Uterus (tissue), 4 donors: ENCODE results near the gene TMEM151A. TPM values are rescaled to one million over a fixed set of nuclear protein-coding genes. Genes with fewer than 3 reads are reported as not detected.
A peak's percentile ranks its signal among the peaks of the same experiment; 100 is the strongest.

Source experiments
- DNase-seq, 2 donors: peaks; one replicate each; pipeline ENCODE4 v3.0.0-alpha.2; 2019 to 2020
- H3K27ac ChIP-seq, 2 donors: fragments of 200-600 bp; sonication (generic); 1 replicate in 1 of 2; 2 replicates in 1 of 2; pipeline ENCODE4 v1.5.1; 2016 to 2018
- H3K27me3 ChIP-seq, 2 donors: fragments of 200-600 bp; sonication (generic); one replicate each; pipeline ENCODE4 v1.5.1; 2018 to 2019; ENCODE audit warnings: control low read depth in 1 of 2
- H3K36me3 ChIP-seq, 2 donors: fragments of 200-600 bp; sonication (generic); one replicate each; pipeline ENCODE4 v1.5.1; 2019; ENCODE audit warnings: control low read depth in 1 of 2
- H3K4me1 ChIP-seq, 2 donors: fragments of 200-600 bp; sonication (generic); one replicate each; pipeline ENCODE4 v1.5.1; 2018 to 2019; ENCODE audit warnings: control low read depth in 1 of 2
- H3K4me3 ChIP-seq, 2 donors: fragments of 200-600 bp; sonication (generic); 1 replicate in 1 of 2; 2 replicates in 1 of 2; pipeline ENCODE4 v1.5.1; 2018 to 2019; ENCODE audit warnings: mild to moderate bottlenecking in 1 of 2
- H3K9me3 ChIP-seq, 2 donors: fragments of 200-600 bp; sonication (generic); one replicate each; pipeline ENCODE4 v1.5.1; 2019; ENCODE audit warnings: control low read depth in 1 of 2
- POLR2A ChIP-seq, 2 donors: fragments of 450-650 bp; IDR thresholded peaks; one replicate each; pipeline ENCODE4 v1.6.1; 2016; ENCODE audit warnings: antibody characterized with exemption in 2 of 2, mild to moderate bottlenecking in 1 of 2, moderate library complexity in 1 of 2
- intact Hi-C: fragments of 100-400 bp; cut with DNase I; formaldehyde crosslinking; loops from one replicate; pipeline ENCODE4 v1.15.1; 2023; ENCODE audit warnings: low total_unique reads
- total RNA-seq, 4 donors: library from RNA; depleted of rRNA in 3 of 4; stranded (reverse); fragments of >200 nt in 3 of 4; gene quantifications; one replicate each; pipeline versions ENCODE4 v1.1.0 to v1.2.4, GENCODE V29; 2014 to 2023
- TF ChIP-seq, protein P1 (sequence below), 4 experiments: fragments of 200-600 bp in 2 of 4; fragments of 450-650 bp in 2 of 4; sonication (generic) in 2 of 4; IDR thresholded peaks; one replicate each; pipeline ENCODE4 v1.5.1; 2016 to 2019; ENCODE audit warnings: antibody characterized with exemption in 4 of 4, mild to moderate bottlenecking in 2 of 4, moderate library complexity in 1 of 4
- donor health status: DM: yes; HTN: yes; CAD: no.

TMEM151A gene
- total RNA-seq, 4 donors from 2014 or later = 0.27 TPM; not detected in 3

DNA sequence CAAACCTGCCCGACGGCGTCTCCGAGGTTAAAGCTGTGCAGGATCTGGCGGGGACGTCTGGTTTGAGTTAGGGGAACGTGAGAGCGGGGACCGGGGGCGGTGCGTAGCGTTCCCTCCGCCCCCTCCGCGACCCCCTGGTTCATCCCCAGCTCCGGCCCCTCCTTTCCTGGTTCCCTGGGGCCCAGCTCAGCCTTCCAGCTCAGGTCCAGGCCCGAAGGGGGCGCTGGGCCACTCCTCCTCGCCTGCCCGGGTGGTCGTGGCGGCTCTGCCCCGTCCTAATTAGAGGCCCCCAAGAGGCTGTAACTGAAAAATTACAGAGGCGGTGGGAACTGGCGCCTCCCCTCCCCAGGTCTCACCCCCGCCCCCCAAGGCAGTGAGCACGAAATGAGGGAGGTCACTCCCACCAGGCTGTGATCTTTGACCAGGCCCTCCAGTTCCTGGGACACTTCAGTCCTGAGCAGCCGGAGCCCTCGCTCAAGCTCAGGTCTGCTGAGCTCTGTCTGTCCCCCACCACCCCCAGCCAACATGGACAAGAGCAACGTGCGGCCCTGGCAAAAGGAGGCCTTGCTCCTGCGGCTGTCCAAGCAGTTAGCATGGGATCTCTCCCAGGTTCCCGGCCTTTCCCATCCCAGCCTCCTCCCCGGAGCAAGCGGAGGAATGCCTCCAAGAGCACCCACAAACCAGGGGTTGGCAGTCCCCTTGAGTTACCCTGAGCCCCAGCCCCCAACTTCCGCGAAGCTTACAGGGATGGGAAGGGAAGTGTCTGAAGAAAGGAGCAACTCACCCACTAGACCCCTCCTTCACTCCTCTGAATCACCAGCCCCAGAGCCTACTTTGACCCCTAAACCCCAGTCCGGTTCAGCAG lies 21.9 kb downstream of the TMEM151A start:
- no peaks in the 10 kb centered on the region for H3K36me3 ChIP-seq
- peaks cover 0 to 16% of the 10 kb centered on the region in 2 donors for H3K4me1 ChIP-seq
- TF ChIP-seq POLR2A (IDR thresholded peaks at IDR 0.05) = no peak
- TF ChIP-seq, protein P1, sequence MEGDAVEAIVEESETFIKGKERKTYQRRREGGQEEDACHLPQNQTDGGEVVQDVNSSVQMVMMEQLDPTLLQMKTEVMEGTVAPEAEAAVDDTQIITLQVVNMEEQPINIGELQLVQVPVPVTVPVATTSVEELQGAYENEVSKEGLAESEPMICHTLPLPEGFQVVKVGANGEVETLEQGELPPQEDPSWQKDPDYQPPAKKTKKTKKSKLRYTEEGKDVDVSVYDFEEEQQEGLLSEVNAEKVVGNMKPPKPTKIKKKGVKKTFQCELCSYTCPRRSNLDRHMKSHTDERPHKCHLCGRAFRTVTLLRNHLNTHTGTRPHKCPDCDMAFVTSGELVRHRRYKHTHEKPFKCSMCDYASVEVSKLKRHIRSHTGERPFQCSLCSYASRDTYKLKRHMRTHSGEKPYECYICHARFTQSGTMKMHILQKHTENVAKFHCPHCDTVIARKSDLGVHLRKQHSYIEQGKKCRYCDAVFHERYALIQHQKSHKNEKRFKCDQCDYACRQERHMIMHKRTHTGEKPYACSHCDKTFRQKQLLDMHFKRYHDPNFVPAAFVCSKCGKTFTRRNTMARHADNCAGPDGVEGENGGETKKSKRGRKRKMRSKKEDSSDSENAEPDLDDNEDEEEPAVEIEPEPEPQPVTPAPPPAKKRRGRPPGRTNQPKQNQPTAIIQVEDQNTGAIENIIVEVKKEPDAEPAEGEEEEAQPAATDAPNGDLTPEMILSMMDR (IDR thresholded peaks at IDR 0.05) = peak in 1 of 4 experiments; percentile 13
- no peaks in the 10 kb centered on the region for H3K27me3 ChIP-seq
- intact Hi-C loops = no loop called here
- no peaks in the 10 kb centered on the region for H3K9me3 ChIP-seq
- peak; percentile 42 to 74 for DNase-seq
- peak overlapping the region; percentile 86 to 93 for H3K27ac ChIP-seq
- peak overlapping the region; percentile 43 to 45 for H3K4me3 ChIP-seq

DNA sequence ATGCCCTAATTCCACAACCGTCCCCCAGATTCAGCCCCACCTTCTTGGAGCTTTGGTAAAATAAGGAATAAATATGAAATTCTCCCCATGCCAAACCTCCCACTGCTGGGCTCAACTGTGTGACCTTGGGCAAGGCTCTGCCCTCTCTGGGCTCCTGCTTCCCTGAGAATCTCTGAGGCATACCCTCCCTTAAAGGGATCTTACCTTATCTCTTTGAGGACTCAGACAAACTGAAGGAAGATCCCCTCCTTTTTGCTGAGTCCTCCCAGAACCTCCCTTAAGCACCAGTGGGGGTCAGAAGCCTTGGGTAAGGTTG lies 22.4 kb downstream of the TMEM151A start:
- H3K9me3 ChIP-seq = no peaks in the 10 kb centered on the region
- H3K27me3 ChIP-seq = no peaks in the 10 kb centered on the region
- H3K27ac ChIP-seq = peak overlapping the region; percentile 86 to 93
- H3K36me3 ChIP-seq = no peaks in the 10 kb centered on the region
- DNase-seq = no peak
- peak overlapping the region; percentile 43 to 45 for H3K4me3 ChIP-seq
- peaks cover 0 to 16% of the 10 kb centered on the region in 2 donors for H3K4me1 ChIP-seq
- intact Hi-C loops = no loop called here
- TF ChIP-seq POLR2A (IDR thresholded peaks at IDR 0.05) = no peak
- TF ChIP-seq, protein P1 (IDR thresholded peaks at IDR 0.05) = no peak

DNA sequence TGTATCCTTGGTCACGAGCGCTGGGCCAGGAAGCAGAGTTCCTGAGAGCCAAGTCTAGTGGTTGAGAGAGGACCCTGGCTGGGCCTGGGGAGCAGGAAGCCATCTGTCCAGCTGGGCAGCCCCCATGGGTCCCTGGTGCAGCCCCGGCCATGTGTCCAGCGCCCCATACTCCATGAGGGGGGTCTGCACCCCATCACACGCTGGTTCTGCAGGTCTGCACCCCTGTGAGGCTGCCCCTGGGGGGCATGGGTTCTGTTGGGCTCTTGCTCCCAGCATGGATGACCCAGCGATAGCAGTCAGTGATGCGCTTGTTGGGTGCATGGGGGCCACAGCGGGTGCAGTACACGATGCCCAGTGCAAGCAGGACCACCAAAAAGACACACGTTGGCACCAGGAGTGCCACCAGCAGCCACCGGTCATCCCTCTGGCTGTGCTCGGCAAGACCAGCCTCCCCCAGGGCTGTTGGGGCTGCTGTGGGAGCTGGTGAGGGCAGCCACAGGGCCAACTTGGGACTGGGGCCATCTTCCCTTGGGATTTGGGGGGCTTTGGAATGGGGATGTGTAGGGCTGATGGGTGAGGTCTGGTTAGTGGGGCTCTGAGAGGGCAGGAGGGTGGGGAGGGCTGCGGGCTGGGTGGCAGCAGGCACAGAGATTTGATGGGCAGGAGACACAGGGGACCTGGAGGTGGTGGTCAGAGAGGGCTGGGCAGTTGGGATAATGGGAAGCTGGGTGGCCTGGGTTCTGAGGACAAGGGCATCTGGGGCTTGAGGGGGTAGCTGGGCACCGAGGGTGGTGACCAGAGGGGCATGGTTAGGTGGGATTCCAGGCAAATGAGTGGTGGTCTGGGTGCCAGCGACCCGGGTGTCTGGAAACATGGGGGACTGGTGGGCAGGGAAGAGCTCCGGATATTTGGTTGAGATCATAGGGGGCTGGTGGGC lies 23.1 kb downstream of the TMEM151A start:
- Histone ChIP-seq H3K36me3 (no peaks in the 10 kb centered on the region), H3K9me3 (no peaks in the 10 kb centered on the region), H3K27ac (peak overlapping the region; percentile 86 to 93), H3K27me3 (no peaks in the 10 kb centered on the region), H3K4me3 (peak overlapping the region in 1 of 2 donors; percentile 45), H3K4me1 (peaks cover 0 to 16% of the 10 kb centered on the region in 2 donors)
- no peak for DNase-seq
- no peak for TF ChIP-seq POLR2A (IDR thresholded peaks at IDR 0.05)
- TF ChIP-seq, protein P1 (IDR thresholded peaks at IDR 0.05) = no peak
- intact Hi-C loops = no loop called here

DNA sequence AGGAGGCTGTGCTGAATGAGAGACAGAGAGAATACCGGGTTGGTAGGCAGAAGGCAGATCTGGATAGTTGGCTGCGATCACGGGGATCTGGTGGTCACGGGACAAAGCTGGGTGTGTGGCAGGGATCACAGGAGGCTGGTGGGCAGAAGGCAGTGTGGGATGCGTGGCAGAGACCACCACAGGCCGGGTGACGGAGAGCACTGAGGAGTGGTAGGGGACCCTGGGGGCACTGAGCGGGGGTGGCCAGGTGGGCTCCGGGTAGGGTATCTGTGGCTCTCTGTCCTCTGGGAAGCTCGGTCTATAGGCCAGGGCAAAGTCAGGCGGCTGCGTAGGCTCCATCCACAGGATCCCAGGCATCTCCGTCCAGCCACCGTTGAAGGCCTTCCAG lies 23.8 kb downstream of the TMEM151A start:
- intact Hi-C loops = no loop called here
- no peak for TF ChIP-seq POLR2A (IDR thresholded peaks at IDR 0.05)
- TF ChIP-seq, protein P1 (IDR thresholded peaks at IDR 0.05) = no peak

More for the DNA sequence above, 23.8 kb downstream of the TMEM151A start:
- H3K4me3 ChIP-seq = peak overlapping the region in 1 of 2 donors; percentile 48
- peak overlapping the region; percentile 86 to 93 for H3K27ac ChIP-seq
- no peaks in the 10 kb centered on the region for H3K36me3 ChIP-seq
- H3K27me3 ChIP-seq = no peaks in the 10 kb centered on the region
- no peak for DNase-seq
- peaks cover 0 to 16% of the 10 kb centered on the region in 2 donors for H3K4me1 ChIP-seq
- no peaks in the 10 kb centered on the region for H3K9me3 ChIP-seq
